A549 (cell line): ENCODE measurements around the gene ARHGAP18. TPM values are rescaled to one million over a fixed set of nuclear protein-coding genes. Genes with fewer than 3 reads are reported as not detected.

ENCODE experiments used
- ATAC-seq, 2 experiments: fragments of 200-7000 bp in 1 of 2; fragments of >200 bp in 1 of 2; cut with Nextera tagmentation in 1 of 2; cut with Tn5 transposase in 1 of 2; 3 replicates each; pipeline versions ENCODE4 v1.8.0 to v1.9.1; 2018 to 2020; ENCODE audit warnings: mild to moderate bottlenecking in 1 of 2, moderate library complexity in 1 of 2
- CTCF ChIA-PET: fragments of 300-600 bp; sonication (Branson Sonifier 250); formaldehyde crosslinking; extraction: SDS; loops from one replicate; lab custom pipeline; 2021; ENCODE audit warnings: antibody characterized with exemption, inconsistent platforms; lab: Yijun Ruan, JAX
- POLR2A ChIA-PET: fragments of 350-600 bp; formaldehyde crosslinking; extraction: SDS; loops from one replicate; lab custom pipeline; 2021; ENCODE audit warnings: antibody characterized with exemption, inconsistent platforms; lab: Yijun Ruan, JAX
- DNase-seq, 2 experiments: peaks; one replicate each; pipeline versions ENCODE4 v3.0.0 to v3.0.0-alpha.2; 2011 to 2016; ENCODE audit warnings: low read depth in 1 of 2, low spot score in 1 of 2
- FAIRE-seq: peaks from 2 replicates; lab custom pipeline; 2011; peaks lifted over from hg19 to GRCh38; lab: Jason Lieb, UNC
- H3K27ac ChIP-seq, 2 experiments: fragments of >200 bp; sonication (Bioruptor Twin); formaldehyde crosslinking; 3 replicates each; pipeline ENCODE4 v1.5.1; 2016 to 2017
- H3K4me1 ChIP-seq: fragments of >200 bp; sonication (Bioruptor Twin); formaldehyde crosslinking; 3 replicates; pipeline ENCODE4 v1.6.1; 2016
- H3K4me2 ChIP-seq: fragments of >200 bp; sonication (Bioruptor Twin); formaldehyde crosslinking; 3 replicates; pipeline ENCODE4 v1.6.1; 2016
- H3K4me3 ChIP-seq: fragments of >200 bp; sonication (Bioruptor Twin); formaldehyde crosslinking; 3 replicates; pipeline ENCODE4 v1.5.1; 2016
- H3K9me3 ChIP-seq: fragments of >200 bp; sonication (Bioruptor Twin); formaldehyde crosslinking; 3 replicates; pipeline ENCODE4 v1.6.1; 2016
- ATOH8 ChIP-seq: fragments of 250-450 bp; sonication (Bioruptor Pico); IDR thresholded peaks from 2 replicates; pipeline ENCODE4 v1.5.0; 2020; ENCODE audit warnings: low read depth, mild to moderate bottlenecking, moderate library complexity
- BCL3 ChIP-seq: fragments of >200 bp; sonication (Bioruptor Twin); formaldehyde crosslinking; IDR thresholded peaks from 3 replicates; pipeline ENCODE4 v1.6.1; 2016
- CBX2 ChIP-seq: fragments of 200-600 bp; sonication (generic); IDR thresholded peaks from 2 replicates; pipeline ENCODE4 v1.6.1; 2016; ENCODE audit warnings: low read depth, mild to moderate bottlenecking, borderline replicate concordance
- E2F6 ChIP-seq: IDR thresholded peaks from 2 replicates; pipeline ENCODE4 v1.6.1; 2012; ENCODE audit warnings: low read depth, borderline replicate concordance
- EP300 ChIP-seq, 2 experiments: fragments of >200 bp; sonication (Bioruptor Twin); formaldehyde crosslinking; IDR thresholded peaks; 2 replicates in 1 of 2; 3 replicates in 1 of 2; pipeline ENCODE4 v1.6.1; 2016 to 2017
- FOSB ChIP-seq: fragments of 250-450 bp; sonication (Bioruptor Pico); IDR thresholded peaks from 2 replicates; pipeline ENCODE4 v1.5.0; 2020; ENCODE audit warnings: mild to moderate bottlenecking, moderate library complexity
- FOSL2 ChIP-seq, 2 experiments: fragments of 450-650 bp in 1 of 2; fragments of >200 bp in 1 of 2; sonication (Bioruptor Twin) in 1 of 2; formaldehyde crosslinking; IDR thresholded peaks; 2 replicates each; pipeline versions ENCODE4 v1.5.0 to v1.6.1; 2016 to 2020; ENCODE audit warnings: mild to moderate bottlenecking in 1 of 2, moderate library complexity in 1 of 2
- HMGXB4 ChIP-seq: fragments of 250-450 bp; sonication (Bioruptor Pico); IDR thresholded peaks from 2 replicates; pipeline ENCODE4 v1.5.0; 2021; ENCODE audit warnings: mild to moderate bottlenecking, moderate library complexity, borderline replicate concordance
- JUNB ChIP-seq: fragments of >200 bp; sonication (Bioruptor Twin); formaldehyde crosslinking; IDR thresholded peaks from 2 replicates; pipeline ENCODE4 v1.6.1; 2016
- KDM5A ChIP-seq: fragments of 200-600 bp; sonication (generic); IDR thresholded peaks from 2 replicates; pipeline ENCODE4 v1.6.1; 2016; ENCODE audit warnings: antibody characterized with exemption, mild to moderate bottlenecking
- NR3C1 ChIP-seq: fragments of >200 bp; sonication (Bioruptor Twin); formaldehyde crosslinking; IDR thresholded peaks from 3 replicates; pipeline ENCODE4 v1.6.1; 2017
- PBX3 ChIP-seq: IDR thresholded peaks from 2 replicates; pipeline ENCODE4 v1.6.1; 2012
- PHF8 ChIP-seq: fragments of 200-600 bp; sonication (generic); IDR thresholded peaks from 2 replicates; pipeline ENCODE4 v1.6.1; 2016; ENCODE audit warnings: low read depth, mild to moderate bottlenecking, antibody characterized with exemption, moderate library complexity, borderline replicate concordance
- POLR2AphosphoS2 ChIP-seq: conservative IDR thresholded peaks from 2 replicates; pipeline ENCODE4 v1.6.1; 2012; ENCODE audit warnings: low read length, improper control_type of control experiment, inconsistent platforms
- RAD21 ChIP-seq, 2 experiments: fragments of >200 bp in 1 of 2; sonication (Bioruptor Twin) in 1 of 2; formaldehyde crosslinking in 1 of 2; IDR thresholded peaks in 1 of 2; conservative IDR thresholded peaks in 1 of 2; 2 replicates in 1 of 2; 3 replicates in 1 of 2; pipeline ENCODE4 v1.6.1; 2012 to 2018; ENCODE audit warnings: inconsistent platforms in 1 of 2
- RCOR1 ChIP-seq: fragments of 150-350 bp; IDR thresholded peaks from 2 replicates; pipeline ENCODE4 v1.6.1; 2014; ENCODE audit warnings: antibody characterized with exemption, low read length, low read depth
- SREBF2 ChIP-seq: fragments of 450-650 bp; IDR thresholded peaks from 2 replicates; pipeline ENCODE4 v1.6.1; 2014; ENCODE audit warnings: mild to moderate bottlenecking, moderate library complexity
- WGBS: methylation state at CpG from one replicate; pipeline ENCODE4 v1.1.6; 2017; ENCODE audit errors: missing lambda C conversion rate; 5-methylcytosine and 5-hydroxymethylcytosine counted together
- polyA plus RNA-seq, 4 experiments: library from polyadenylated mRNA; depleted of rRNA in 3 of 4; stranded (reverse); fragments of >200 nt; fragmentation: RNase III in 1 of 4; extraction: RNeasy Plus Mini Kit Qiagen cat#74134 plus additional on column Dnase treatment in 1 of 4; gene quantifications; 2 replicates in 3 of 4; 3 replicates in 1 of 4; pipeline ENCODE4 v1.2.3, GENCODE V29; 2011 to 2017

Gene ARHGAP18
- polyA plus RNA-seq, 2 of the 4 experiments (the other 2 are of a cell fraction), result 11.2 to 16.7 TPM

GRCh38 chr6:129684903-129685661 lies 24.9 kb downstream of the ARHGAP18 start:
- Histone ChIP-seq H3K9me3 (no peaks in the 10 kb centered on the region), H3K4me1 (peaks cover 41% of the 10 kb centered on the region)
- TF ChIP-seq CBX2 (no peak), PBX3 (no peak), KDM5A (no peak), E2F6 (no peak), HMGXB4 (CRISPR knock-in tag) (no peak), SREBF2 (no peak), RAD21 (conservative IDR thresholded peaks at IDR 0.05 in 1 of 2, IDR thresholded peaks at IDR 0.05 in 1 of 2) (no peak), FOSL2 (IDR thresholded peaks at IDR 0.05) (no peak), FOSL2 (CRISPR knock-in tag; IDR thresholded peaks at IDR 0.05) (no peak), FOSB (CRISPR knock-in tag) (no peak), RCOR1 (no peak), JUNB (no peak), NR3C1 (no peak), ATOH8 (CRISPR knock-in tag) (no peak), BCL3 (no peak)
- TF ChIP-seq, all 56 proteins: peak for 0
- 77% methylated on average over 8 of the region's 8 CpGs for WGBS
- H3K4me3 ChIP-seq, result no peak overlapping the region
- ChIA-PET CTCF (interaction anchor here (1.2 to 1.9 kb wide), 3 partner anchors 8 to 88 kb away, joined by 4 to 5 read pairs (median 4); no protein-coding TSS in a partner anchor), POLR2A (interaction anchor here (1.6 kb wide), 1 partner anchor 25 kb away, joined by 8 read pairs; the partner anchor contains the start of gene ARHGAP18)
- peak overlapping the region; percentile 82 to 88 for H3K27ac ChIP-seq
- FAIRE-seq (no peak), ATAC-seq (no peak), DNase-seq (no peak)
- H3K4me2 ChIP-seq, result peak overlapping the region; percentile 80; the same call in 2 of the 3 replicates

GRCh38 chr6:129684323-129684884 lies 25.6 kb downstream of the ARHGAP18 start:
- peak overlapping the region; percentile 82 to 88 for H3K27ac ChIP-seq
- 65% methylated on average over 6 of the region's 6 CpGs for WGBS
- no peak overlapping the region for H3K4me3 ChIP-seq
- peak overlapping the region; percentile 80 for H3K4me2 ChIP-seq
- no peak for DNase-seq
- peaks cover 46% of the 10 kb centered on the region for H3K4me1 ChIP-seq
- H3K9me3 ChIP-seq, result no peaks in the 10 kb centered on the region
- POLR2A ChIA-PET, result interaction anchor here (1.6 kb wide), 1 partner anchor 25 kb away, joined by 8 read pairs; the partner anchor contains the start of gene ARHGAP18
- no peak for TF ChIP-seq BCL3
- TF ChIP-seq JUNB, result 0 out of 2 replicates have a peak, but pooled peaks have one; percentile 17
- no peak for TF ChIP-seq EP300 (IDR thresholded peaks at IDR 0.05)
- no peak for TF ChIP-seq PHF8
- no peak for TF ChIP-seq POLR2AphosphoS2
- TF ChIP-seq, all 56 proteins: peak for 1
- CTCF ChIA-PET, result interaction anchor here (0.6 to 1.9 kb wide), 3 partner anchors 22 to 87 kb away, joined by 3 to 4 read pairs (median 4); no protein-coding TSS in a partner anchor
- FAIRE-seq (no peak), ATAC-seq (peak in 1 of 2 experiments; percentile 14; a peak in 2 of 6 replicates)
